Fibroblast of skin of back (primary cell): ENCODE data around the gene CHIC2.

ENCODE experiments used
- DNase-seq: peaks from one replicate; pipeline ENCODE4 v3.0.0-alpha.2; 2013

Gene CHIC2

GRCh38 chr4:54005475-54005874 lies 58.9 kb downstream of the CHIC2 start:
- DNase-seq, result peak; percentile 44

GRCh38 chr4:54004463-54004862 lies 59.9 kb downstream of the CHIC2 start:
- peak; percentile 80 for DNase-seq

- no peak for DNase-seq
Measured at GRCh38 chr4:54001668-54002365, 62.6 kb downstream of the CHIC2 start.

GRCh38 chr4:53997898-53998297 lies 66.5 kb downstream of the CHIC2 start:
- DNase-seq, result no peak

- DNase-seq, result no peak
Measured at GRCh38 chr4:53994382-53995102, 69.9 kb downstream of the CHIC2 start.

DNA sequence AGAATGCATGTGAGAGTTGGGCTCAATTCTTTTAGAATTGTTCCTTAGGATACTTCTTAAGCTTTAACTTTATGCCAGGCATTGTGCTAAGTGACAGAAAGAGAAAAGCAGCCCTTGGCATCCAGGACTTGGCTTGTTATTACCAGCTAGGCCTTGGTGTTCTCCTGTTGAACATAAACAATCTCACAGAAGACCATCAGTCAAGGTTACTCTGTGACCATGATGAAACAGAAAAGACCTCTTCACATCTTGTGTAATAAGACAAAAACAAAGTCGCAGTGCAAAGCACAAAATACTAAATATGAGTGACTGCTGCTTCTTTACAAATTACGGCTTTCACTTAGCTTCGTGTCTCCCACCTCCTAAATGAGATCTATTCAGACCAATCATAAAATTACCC lies 71.6 kb downstream of the CHIC2 start:
- no peak for DNase-seq

DNA sequence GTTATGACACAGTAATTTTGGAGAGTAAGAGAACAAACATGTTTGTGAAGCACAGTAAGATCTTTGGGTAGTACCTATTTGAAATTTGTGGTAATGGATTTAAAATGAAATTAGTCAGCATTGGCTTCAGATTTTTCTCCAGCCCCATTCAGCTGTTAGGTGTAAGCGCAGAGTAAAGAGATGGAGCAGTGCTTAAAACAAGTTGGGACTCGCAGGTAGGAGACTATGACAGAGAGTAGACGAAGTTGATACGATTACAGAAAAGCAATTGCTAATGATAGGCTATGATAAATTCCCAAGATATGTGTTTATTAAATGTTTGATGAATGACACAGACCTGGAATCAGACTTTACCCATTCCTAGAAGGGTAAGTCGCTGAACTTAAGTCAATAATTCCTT lies 72.6 kb downstream of the CHIC2 start:
- DNase-seq, result peak; percentile 22

DNA sequence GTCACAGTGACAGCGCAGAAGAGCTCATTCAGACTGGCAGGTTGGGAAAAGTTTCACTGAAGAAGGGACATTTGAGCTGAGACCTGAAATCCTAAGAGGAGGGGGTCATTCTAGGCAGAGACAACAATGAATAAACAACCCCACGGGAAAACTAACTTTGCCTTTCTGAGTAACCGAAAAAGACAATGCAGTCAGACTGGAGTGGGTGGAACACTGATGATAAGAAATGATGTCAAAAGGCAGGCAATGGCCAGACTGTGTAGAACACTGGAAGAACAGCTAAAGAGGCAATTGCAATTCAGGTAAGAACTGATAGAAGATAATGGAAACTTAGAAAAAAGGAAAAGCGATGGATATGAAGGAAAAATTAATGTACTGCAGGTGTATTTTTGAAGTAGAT lies 73.8 kb downstream of the CHIC2 start:
- no peak for DNase-seq

DNA sequence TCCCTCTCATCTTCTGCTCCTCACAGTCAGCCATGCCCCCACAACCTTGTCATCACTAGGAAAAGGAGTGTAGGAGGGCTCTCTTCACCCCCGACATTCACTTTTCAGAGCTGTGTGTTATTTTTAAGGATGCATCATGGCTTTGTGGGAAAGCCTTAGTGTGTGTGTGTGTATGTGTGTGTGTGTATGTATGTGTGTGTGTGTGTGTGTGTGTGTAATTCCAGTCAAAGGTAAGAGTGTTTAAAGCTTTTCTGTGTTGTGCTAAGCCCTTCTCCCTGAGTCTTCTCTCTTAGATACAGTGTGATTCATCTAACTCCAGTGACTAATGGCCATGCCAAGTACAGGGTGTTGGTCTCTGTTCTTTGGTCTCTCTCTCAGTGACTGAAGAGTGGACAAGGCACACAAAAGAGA lies 76.6 kb downstream of the CHIC2 start:
- peak; percentile 81 for DNase-seq

GRCh38 chr4:53986062-53986461 lies 78.3 kb downstream of the CHIC2 start:
- DNase-seq, result no peak

GRCh38 chr4:53981567-53981966 lies 82.8 kb downstream of the CHIC2 start:
- peak; percentile 16 for DNase-seq

DNA sequence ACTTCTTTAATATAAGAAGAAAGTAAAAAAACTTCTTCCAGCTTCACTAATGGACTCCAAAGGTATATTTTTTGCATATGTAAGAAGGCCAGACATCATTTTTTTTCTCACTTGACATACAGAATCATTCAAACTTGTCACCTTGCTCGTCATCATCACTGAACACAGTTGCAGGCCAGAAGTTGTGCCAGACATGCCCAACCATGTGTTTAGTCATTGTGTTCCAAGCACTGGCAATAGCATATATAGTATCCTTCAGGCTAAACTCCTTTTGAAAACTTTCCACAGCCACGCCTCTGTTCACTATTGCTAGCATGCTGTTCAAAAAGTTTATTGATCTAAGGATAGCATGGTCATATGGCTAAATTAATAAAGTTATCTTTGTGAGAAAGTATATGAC lies 83.3 kb downstream of the CHIC2 start:
- DNase-seq, result no peak

- DNase-seq, result peak; percentile 51
Measured at GRCh38 chr4:53974561-53974960, 89.8 kb downstream of the CHIC2 start.

DNA sequence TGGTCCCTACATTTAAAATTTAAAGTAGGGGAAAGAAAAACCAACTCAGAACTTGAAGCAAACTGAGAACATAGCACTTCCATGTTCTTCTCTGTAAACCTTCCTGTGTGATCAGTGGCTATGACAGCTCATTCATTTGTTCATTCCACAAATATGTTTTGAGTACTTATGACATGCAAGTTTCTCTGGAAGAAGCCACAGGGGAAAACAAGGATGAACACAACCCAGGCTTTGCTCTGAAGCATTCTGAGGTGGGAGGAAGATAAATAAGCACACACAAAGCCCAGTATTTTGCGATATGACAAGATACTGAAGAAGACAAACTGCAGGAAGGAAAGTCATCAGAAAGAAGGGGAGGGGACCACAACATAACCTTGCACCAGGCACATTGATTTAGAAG lies 96.4 kb downstream of the CHIC2 start:
- DNase-seq, result peak; percentile 83

DNA sequence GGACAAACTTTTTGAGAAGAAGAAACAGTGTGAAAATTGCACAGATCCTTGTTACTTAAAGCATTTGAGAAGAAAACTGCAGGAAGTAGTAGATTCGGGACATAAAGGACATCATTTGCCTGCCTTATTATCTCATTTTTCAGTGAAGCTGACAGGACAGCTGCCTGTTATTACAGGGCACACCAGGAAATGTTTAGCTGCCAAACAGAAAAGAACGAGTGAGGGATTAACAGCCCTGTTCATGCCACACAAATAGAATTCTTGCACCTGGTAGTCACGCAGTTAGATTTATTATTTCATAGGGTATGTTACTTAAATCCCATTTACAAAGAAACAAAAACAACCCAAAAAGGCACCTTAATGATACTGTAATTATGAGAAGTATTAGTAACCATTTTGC lies 100.6 kb downstream of the CHIC2 start:
- peak; percentile 32 for DNase-seq

DNA sequence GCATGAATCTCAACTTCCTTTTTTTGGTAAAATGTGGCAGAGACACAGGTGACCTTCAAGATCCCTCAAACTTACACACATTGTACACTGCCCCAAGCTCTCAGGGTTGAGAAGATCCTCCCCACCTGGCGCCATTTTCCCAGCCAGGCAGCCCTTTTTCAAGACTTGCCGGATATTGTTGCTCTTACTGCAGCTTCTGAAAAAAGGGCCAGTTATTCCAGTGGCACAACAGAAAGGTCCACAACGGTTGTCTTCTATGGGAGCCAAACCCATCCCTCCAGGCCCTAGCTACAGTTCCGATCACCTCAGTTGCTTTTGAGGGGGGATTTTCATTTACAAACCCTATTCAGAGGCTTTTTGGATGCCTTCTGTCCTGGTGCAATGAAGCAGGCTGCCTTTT lies 101.1 kb downstream of the CHIC2 start:
- no peak for DNase-seq

GRCh38 chr4:53962516-53963225 lies 101.7 kb downstream of the CHIC2 start:
- peak; percentile 88 for DNase-seq

GRCh38 chr4:53961351-53961750 lies 103.1 kb downstream of the CHIC2 start:
- DNase-seq, result peak; percentile 61

- no peak for DNase-seq
Measured at GRCh38 chr4:53960843-53961242, 103.6 kb downstream of the CHIC2 start.
